Gastrocnemius medialis (tissue), 4 donors: ENCODE measurements around the gene NCAM2. TPM values are rescaled to one million over a fixed set of nuclear protein-coding genes. Genes with fewer than 3 reads are reported as not detected.

ENCODE experiments used
- ATAC-seq, 2 donors: fragments of 150-250 bp; one replicate each; pipeline ENCODE4 v1.9.1; 2016
- DNase-seq, 2 donors: peaks; one replicate each; pipeline ENCODE4 v3.0.0-alpha.2; 2019
- H3K27ac ChIP-seq, 4 donors: fragments of 200-600 bp; sonication (generic); 1 replicate in 1 of 4; 2 replicates in 3 of 4; pipeline ENCODE4 v1.5.1; 2016 to 2018; ENCODE audit warnings: mild to moderate bottlenecking in 2 of 4, moderate library complexity in 1 of 4
- H3K27me3 ChIP-seq, 3 donors: fragments of 200-600 bp; sonication (generic) in 2 of 3; 1 replicate in 1 of 3; 2 replicates in 2 of 3; pipeline versions ENCODE4 v1.5.1 to v1.6.0; 2016 to 2019; ENCODE audit warnings: mild to moderate bottlenecking in 1 of 3, moderate library complexity in 1 of 3
- H3K36me3 ChIP-seq, 2 donors: fragments of 200-600 bp; sonication (generic) in 1 of 2; one replicate each; pipeline ENCODE4 v1.5.1; 2017 to 2018
- H3K4me1 ChIP-seq, 2 donors: fragments of 200-600 bp; sonication (generic) in 1 of 2; one replicate each; pipeline ENCODE4 v1.5.1; 2016 to 2017; ENCODE audit warnings: mild to moderate bottlenecking in 2 of 2
- H3K4me3 ChIP-seq, 4 donors: fragments of 200-600 bp; sonication (generic) in 3 of 4; 1 replicate in 1 of 4; 2 replicates in 3 of 4; pipeline ENCODE4 v1.5.1; 2016 to 2019; ENCODE audit warnings: mild to moderate bottlenecking in 2 of 4
- H3K9me3 ChIP-seq, 3 donors: fragments of 200-600 bp; sonication (generic) in 2 of 3; 1 replicate in 1 of 3; 2 replicates in 2 of 3; pipeline ENCODE4 v1.5.1; 2016 to 2019
- CTCF ChIP-seq, 5 experiments: fragments of 450-650 bp in 3 of 5; fragments of 200-600 bp in 2 of 5; sonication (generic) in 2 of 5; IDR thresholded peaks in 4 of 5; conservative IDR thresholded peaks in 1 of 5; 1 replicate in 4 of 5; 2 replicates in 1 of 5; pipeline ENCODE4 v1.5.1; 2016 to 2019; ENCODE audit warnings: antibody characterized with exemption in 5 of 5, mild to moderate bottlenecking in 3 of 5, moderate library complexity in 3 of 5
- POLR2A ChIP-seq, 2 donors: fragments of 450-650 bp; IDR thresholded peaks; one replicate each; pipeline ENCODE4 v1.6.1; 2017; ENCODE audit warnings: antibody characterized with exemption in 2 of 2, mild to moderate bottlenecking in 2 of 2, moderate library complexity in 2 of 2
- in situ Hi-C, 4 donors: fragments of 200-750 bp; cut with MboI; loops; one replicate each; pipeline versions ENCODE4 v1.15.0 to v1.8.0; 2017; ENCODE audit warnings: low sequenced_read_pairs in 4 of 4
- intact Hi-C: fragments of 100-400 bp; cut with DNase I; formaldehyde crosslinking; loops from one replicate; pipeline ENCODE4 v1.15.1; 2023; ENCODE audit warnings: low total_unique reads
- total RNA-seq, 4 donors: library from RNA; depleted of rRNA; stranded (reverse); fragments of >200 nt; gene quantifications; one replicate each; pipeline versions ENCODE4 v1.1.0 to v1.2.3, GENCODE V29; 2016

The NCAM2 gene
- total RNA-seq, 4 donors from 2014 or later = 0.07 to 1.9 (median 0.65) TPM

GRCh38 chr21:21119091-21119490, 120.9 kb downstream of the NCAM2 start:
- ATAC-seq = no peak
- intact Hi-C loops (no loop called here), in situ Hi-C loops (no loop called here)
- TF ChIP-seq CTCF (IDR thresholded peaks at IDR 0.05 in 4 of 5, conservative IDR thresholded peaks at IDR 0.05 in 1 of 5) (no peak), POLR2A (IDR thresholded peaks at IDR 0.05) (no peak)
- DNase-seq = no peak
- H3K27me3 ChIP-seq = no peaks in the 10 kb centered on the region
- no peaks in the 10 kb centered on the region for H3K4me1 ChIP-seq
- H3K4me3 ChIP-seq = no peak overlapping the region
- no peak overlapping the region for H3K27ac ChIP-seq
- H3K36me3 ChIP-seq = no peaks in the 10 kb centered on the region
- no peaks in the 10 kb centered on the region for H3K9me3 ChIP-seq

GRCh38 chr21:21122680-21123079, 124.5 kb downstream of the NCAM2 start:
- H3K4me3 ChIP-seq = no peak overlapping the region
- H3K9me3 ChIP-seq = no peaks in the 10 kb centered on the region
- no peaks in the 10 kb centered on the region for H3K27me3 ChIP-seq
- in situ Hi-C loops (no loop called here), intact Hi-C loops (no loop called here)
- H3K27ac ChIP-seq = no peak overlapping the region
- H3K4me1 ChIP-seq = no peaks in the 10 kb centered on the region
- no peak for ATAC-seq
- TF ChIP-seq POLR2A (IDR thresholded peaks at IDR 0.05) = no peak
- TF ChIP-seq CTCF (IDR thresholded peaks at IDR 0.05 in 4 of 5, conservative IDR thresholded peaks at IDR 0.05 in 1 of 5) = no peak
- H3K36me3 ChIP-seq = no peaks in the 10 kb centered on the region
- no peak for DNase-seq

- no peaks in the 10 kb centered on the region for H3K9me3 ChIP-seq
- no peaks in the 10 kb centered on the region for H3K4me1 ChIP-seq
- ATAC-seq (no peak), DNase-seq (no peak)
- TF ChIP-seq POLR2A (IDR thresholded peaks at IDR 0.05) = no peak
- no peak for TF ChIP-seq CTCF (IDR thresholded peaks at IDR 0.05 in 4 of 5, conservative IDR thresholded peaks at IDR 0.05 in 1 of 5)
- no peak overlapping the region for H3K4me3 ChIP-seq
- in situ Hi-C loops = no loop called here
- H3K27me3 ChIP-seq = no peaks in the 10 kb centered on the region
- intact Hi-C loops = no loop called here
- H3K27ac ChIP-seq = no peak overlapping the region
- no peaks in the 10 kb centered on the region for H3K36me3 ChIP-seq
Measured at GRCh38 chr21:21132390-21132789, 134.2 kb downstream of the NCAM2 start.

- Histone ChIP-seq H3K36me3 (no peaks in the 10 kb centered on the region), H3K27me3 (no peaks in the 10 kb centered on the region), H3K4me1 (no peaks in the 10 kb centered on the region), H3K4me3 (no peak overlapping the region), H3K9me3 (no peaks in the 10 kb centered on the region), H3K27ac (no peak overlapping the region)
- intact Hi-C loops (no loop called here), in situ Hi-C loops (no loop called here)
- ATAC-seq = no peak
- no peak for TF ChIP-seq CTCF (IDR thresholded peaks at IDR 0.05 in 4 of 5, conservative IDR thresholded peaks at IDR 0.05 in 1 of 5)
- TF ChIP-seq POLR2A (IDR thresholded peaks at IDR 0.05) = no peak
- DNase-seq = no peak
Measured at GRCh38 chr21:21137986-21138385, 139.8 kb downstream of the NCAM2 start.
